ENCODE data around the gene NAV1. TPM values are rescaled to one million over a fixed set of nuclear protein-coding genes. Genes with fewer than 3 reads are reported as not detected.

NAV1 gene
- total RNA-seq, 2 experiments from 2014 or later: 2.8 to 4.3 TPM

- ChIA-PET POLR2A (no interaction called here), CTCF (interaction anchor here (2.9 to 8.0 kb wide), 2 partner anchors 27 to 29 kb away, joined by 27 to 187 read pairs; no protein-coding TSS in a partner anchor)
- Histone ChIP-seq H3K36me3 (ENCODE audit: insufficient read depth, low read length) (no peaks in the 10 kb centered on the region), H3K4me3 (ENCODE audit: low read length) (no peak overlapping the region), H3K27me3 (ENCODE audit: control insufficient read depth in 1 of 2, insufficient read depth in 2 of 2, low read length in 2 of 2) (no peaks in the 10 kb centered on the region), H3K27ac (ENCODE audit: low read depth in 1 of 2, low read length in 2 of 2) (no peak overlapping the region), H3K9me3 (ENCODE audit: control insufficient read depth in 1 of 2, insufficient read depth in 1 of 2, low read length in 2 of 2) (no peaks in the 10 kb centered on the region), H3K4me1 (ENCODE audit: insufficient read depth, low read length) (peaks cover 35% of the 10 kb centered on the region)
- Mint-ChIP-seq H3K27ac (peak overlapping the region; percentile 42), H3K36me3 (ENCODE audit: low read depth) (no peaks in the 10 kb centered on the region), H3K9me3 (no peaks in the 10 kb centered on the region), H3K4me3 (peak overlapping the region; percentile 30), H3K4me1 (ENCODE audit: low read depth) (peaks cover 48% of the 10 kb centered on the region), H3K27me3 (no peaks in the 10 kb centered on the region)
- ATAC-seq (ENCODE audit: poor library complexity): no peak
- DNase-seq: no peak
- TF ChIP-seq CTCF (IDR thresholded peaks at IDR 0.05): no peak
- intact Hi-C loops (cut with DNase I, micrococcal nuclease): loop anchor here in 1 of 2 experiments (5.0 to 10.0 kb wide), 2 partner anchors 354 to 443 kb away; partner anchors contain the start of gene TMEM9
These were observed 30.1 kb upstream of the NAV1 start for GRCh38 chr1:201508809-201509208.

- DNase-seq (no peak), ATAC-seq (ENCODE audit: poor library complexity) (no peak)
- H3K4me3 ChIP-seq (ENCODE audit: low read length): no peak overlapping the region
- H3K9me3 ChIP-seq (ENCODE audit: control insufficient read depth in 1 of 2, insufficient read depth in 1 of 2, low read length in 2 of 2): no peaks in the 10 kb centered on the region
- no peak for TF ChIP-seq CTCF (IDR thresholded peaks at IDR 0.05)
- Mint-ChIP-seq H3K4me1 (ENCODE audit: low read depth) (peaks cover 47% of the 10 kb centered on the region), H3K4me3 (peak overlapping the region; percentile 68), H3K27ac (peak overlapping the region; percentile 42), H3K9me3 (no peaks in the 10 kb centered on the region), H3K27me3 (no peaks in the 10 kb centered on the region), H3K36me3 (ENCODE audit: low read depth) (no peaks in the 10 kb centered on the region)
- no peaks in the 10 kb centered on the region for H3K27me3 ChIP-seq (ENCODE audit: control insufficient read depth in 1 of 2, insufficient read depth in 2 of 2, low read length in 2 of 2)
- H3K4me1 ChIP-seq (ENCODE audit: insufficient read depth, low read length): peaks cover 34% of the 10 kb centered on the region
- H3K27ac ChIP-seq (ENCODE audit: low read depth in 1 of 2, low read length in 2 of 2): no peak overlapping the region
- intact Hi-C loops (cut with DNase I, micrococcal nuclease): loop anchor here in 1 of 2 experiments (5.0 to 10.0 kb wide), 2 partner anchors 355 to 443 kb away; partner anchors contain the start of gene TMEM9
- ChIA-PET CTCF (interaction anchor here (8.0 kb wide), 1 partner anchor 30 kb away, joined by 187 read pairs; no protein-coding TSS in a partner anchor), POLR2A (no interaction called here)
- no peaks in the 10 kb centered on the region for H3K36me3 ChIP-seq (ENCODE audit: insufficient read depth, low read length)
These were observed 29.1 kb upstream of the NAV1 start for GRCh38 chr1:201509601-201510374.

- peaks cover 25% of the 10 kb centered on the region for H3K4me1 ChIP-seq (ENCODE audit: insufficient read depth, low read length)
- intact Hi-C loops (cut with DNase I, micrococcal nuclease): no loop called here
- Mint-ChIP-seq H3K27ac (no peak overlapping the region), H3K36me3 (ENCODE audit: low read depth) (no peaks in the 10 kb centered on the region), H3K9me3 (no peaks in the 10 kb centered on the region), H3K4me3 (no peak overlapping the region), H3K4me1 (ENCODE audit: low read depth) (peaks cover 38% of the 10 kb centered on the region), H3K27me3 (no peaks in the 10 kb centered on the region)
- no peaks in the 10 kb centered on the region for H3K9me3 ChIP-seq (ENCODE audit: control insufficient read depth in 1 of 2, insufficient read depth in 1 of 2, low read length in 2 of 2)
- ChIA-PET POLR2A (no interaction called here), CTCF (interaction anchor here (8.0 kb wide), 1 partner anchor 31 kb away, joined by 187 read pairs; no protein-coding TSS in a partner anchor)
- H3K4me3 ChIP-seq (ENCODE audit: low read length): no peak overlapping the region
- TF ChIP-seq CTCF (IDR thresholded peaks at IDR 0.05): no peak
- no peak overlapping the region for H3K27ac ChIP-seq (ENCODE audit: low read depth in 1 of 2, low read length in 2 of 2)
- no peaks in the 10 kb centered on the region for H3K27me3 ChIP-seq (ENCODE audit: control insufficient read depth in 1 of 2, insufficient read depth in 2 of 2, low read length in 2 of 2)
- DNase-seq: no peak
- H3K36me3 ChIP-seq (ENCODE audit: insufficient read depth, low read length): no peaks in the 10 kb centered on the region
- ATAC-seq (ENCODE audit: poor library complexity): no peak
These were observed 28.2 kb upstream of the NAV1 start for GRCh38 chr1:201510734-201511133.
